ENCODE data around the gene ATXN10. TPM values are rescaled to one million over a fixed set of nuclear protein-coding genes. Genes with fewer than 3 reads are reported as not detected.

The ATXN10 gene
- total and polyA plus RNA-seq, 2 of the 8 experiments (the other 6 are each of a cell fraction or from before 2014, with no cell fraction given), result 134 to 210 TPM

GRCh38 chr22:45818424-45819085, 146.9 kb downstream of the ATXN10 start:
- no peaks in the 10 kb centered on the region for H3K27me3 ChIP-seq (replicated peaks in 1 of 4; ENCODE audit: control insufficient read depth in 3 of 4, extremely low read depth in 1 of 4, insufficient read depth in 3 of 4, low read length in 3 of 4)
- H3K56ac ChIP-seq (replicated peaks; ENCODE audit: insufficient read length, low read depth, low read length), result no peak overlapping the region
- H2BK20ac ChIP-seq (ENCODE audit: low read length), result no peak overlapping the region
- no peak overlapping the region for H3K14ac ChIP-seq (ENCODE audit: insufficient read length)
- DNase-seq (ENCODE audit: low read depth in 1 of 2, low spot score in 2 of 2), result no peak
- H3K23ac ChIP-seq (ENCODE audit: insufficient read length), result no peak overlapping the region
- H4K91ac ChIP-seq (replicated peaks; ENCODE audit: insufficient read length, low read length), result no peak overlapping the region
- no peak overlapping the region for H2AFZ ChIP-seq (ENCODE audit: low read length)
- H2BK5ac ChIP-seq (ENCODE audit: low read depth, low read length), result peak overlapping the region; percentile 6; the same call in 1 of the 2 replicates
- WGBS, 2 experiments (ENCODE audit: extremely low coverage in 1 of 2, insufficient coverage in 1 of 2, insufficient read length in 1 of 2, insufficient replicate concordance in 2 of 2, low coverage in 1 of 2, low lambda C conversion rate in 2 of 2, missing lambda C conversion rate in 1 of 2), result 84% methylated on average over 14 of the region's 14 CpGs; no CpG with 5 or more reads in 1 of the 2 experiments
- H3K4me1 ChIP-seq (replicated peaks in 1 of 4; ENCODE audit: control insufficient read depth in 3 of 4, insufficient read depth in 4 of 4, low read length in 3 of 4), result peaks cover 0 to 8% (median 0%) of the 10 kb centered on the region in 4 experiments; a peak in 1 of 7 replicates
- no peaks in the 10 kb centered on the region for H3K23me2 ChIP-seq (ENCODE audit: low read depth, low read length)
- H2AK5ac ChIP-seq (ENCODE audit: low read depth, low read length), result no peak overlapping the region
- peaks cover 0 to 4% of the 10 kb centered on the region in 2 experiments for H4K20me1 ChIP-seq (replicated peaks in 1 of 2; ENCODE audit: control insufficient read depth in 1 of 2, insufficient read depth in 2 of 2, low read length in 2 of 2)
- CTCF ChIA-PET (ENCODE audit: partially characterized antibody), result interaction anchor here (0.8 to 2.0 kb wide), 9 partner anchors 11 to 241 kb away, joined by 3 to 8 read pairs (median 4); no protein-coding TSS in a partner anchor
- no peak overlapping the region for H3K9ac ChIP-seq (replicated peaks in 1 of 4; ENCODE audit: extremely low read depth in 1 of 4, low read depth in 3 of 4, low read length in 3 of 4)
- H3K36me3 ChIP-seq (ENCODE audit: control insufficient read depth in 2 of 4, insufficient read depth in 4 of 4, low read length in 3 of 4), result peaks cover 0 to 5% (median 2%) of the 10 kb centered on the region in 4 experiments; a peak in 2 of 8 replicates
- H2BK12ac ChIP-seq (ENCODE audit: low read depth, low read length), result no peak overlapping the region
- H3K4me2 ChIP-seq (ENCODE audit: insufficient read depth in 1 of 2, low read depth in 2 of 2, low read length in 2 of 2), result peak overlapping the region in 1 of 2 experiments; percentile 22; a peak in 1 of 4 replicates
- H3K79me2 ChIP-seq (ENCODE audit: control insufficient read depth in 1 of 2, insufficient read depth in 2 of 2, low read length in 2 of 2), result no peaks in the 10 kb centered on the region
- no peak overlapping the region for H3K4me3 ChIP-seq (ENCODE audit: extremely low read depth in 1 of 4, insufficient read depth in 2 of 4, low read depth in 3 of 4, low read length in 4 of 4)
- no peaks in the 10 kb centered on the region for H3K9me3 ChIP-seq (ENCODE audit: insufficient read depth in 2 of 2, low read depth in 1 of 2, low read length in 1 of 2)
- no peak overlapping the region for H3K27ac ChIP-seq (ENCODE audit: low read depth, low read length)
- H4K8ac ChIP-seq (ENCODE audit: extremely low read depth, insufficient read depth, low read length), result no peak overlapping the region
- no peak overlapping the region for H2BK120ac ChIP-seq (replicated peaks; ENCODE audit: low read depth, low read length)
- no peak for FAIRE-seq
- POLR2A ChIA-PET (ENCODE audit: partially characterized antibody), result no interaction called here
- no peak overlapping the region for H4K5ac ChIP-seq (ENCODE audit: insufficient read length, low read depth, low read length)
- no peak overlapping the region for H3K18ac ChIP-seq (ENCODE audit: extremely low read depth, low read length)
- H3K79me1 ChIP-seq (ENCODE audit: low read depth, low read length), result 0 out of 2 replicates have a peak, but pooled peaks cover 3% of the 10 kb centered on the region
- H2BK15ac ChIP-seq (ENCODE audit: low read length), result no peak overlapping the region
- no peak overlapping the region for H3K4ac ChIP-seq (replicated peaks; ENCODE audit: insufficient read length, low read depth, low read length)
- TF ChIP-seq BACH1 (IDR thresholded peaks at IDR 0.05; ENCODE audit: low read length) (no peak), TAF7 (optimal IDR thresholded peaks at IDR 0.05; ENCODE audit: borderline replicate concordance, low read depth, low read length) (no peak), KDM5A (IDR thresholded peaks at IDR 0.05; ENCODE audit: low read length) (no peak), TCF12 (IDR thresholded peaks at IDR 0.05; ENCODE audit: low read depth, low read length) (no peak), SUZ12 (IDR thresholded peaks at IDR 0.05; ENCODE audit: low read length) (no peak), SIRT6 (IDR thresholded peaks at IDR 0.05; ENCODE audit: low read length) (no peak), KDM1A (IDR thresholded peaks at IDR 0.05; ENCODE audit: borderline replicate concordance, low read length) (no peak), SIN3A (conservative IDR thresholded peaks at IDR 0.05 in 1 of 2, IDR thresholded peaks at IDR 0.05 in 1 of 2; ENCODE audit: low read depth in 1 of 2, low read length in 2 of 2) (no peak), RNF2 (IDR thresholded peaks at IDR 0.05; ENCODE audit: borderline replicate concordance, low read depth, low read length, missing control alignments, poor library complexity, severe bottlenecking) (no peak)

All from H1 (cell line).